Epithelial cell of esophagus (primary cell): ENCODE results near the gene LRMDA.

ENCODE experiments used
- DNase-seq: peaks from one replicate; pipeline ENCODE4 v3.0.0; 2010; ENCODE audit warnings: low read depth
- H3K4me3 ChIP-seq: 2 replicates; pipeline ENCODE4 v1.5.1; 2011; ENCODE audit warnings: mild to moderate bottlenecking, low read length, control low read depth
- TF ChIP-seq, protein P1 (sequence below): IDR thresholded peaks from 2 replicates; pipeline ENCODE4 v1.5.1; 2011; ENCODE audit warnings: low read depth, mild to moderate bottlenecking, low read length, control low read depth, inconsistent platforms; ENCODE audit not compliant: insufficient read depth; ENCODE audit errors: missing control alignments

LRMDA gene

DNA sequence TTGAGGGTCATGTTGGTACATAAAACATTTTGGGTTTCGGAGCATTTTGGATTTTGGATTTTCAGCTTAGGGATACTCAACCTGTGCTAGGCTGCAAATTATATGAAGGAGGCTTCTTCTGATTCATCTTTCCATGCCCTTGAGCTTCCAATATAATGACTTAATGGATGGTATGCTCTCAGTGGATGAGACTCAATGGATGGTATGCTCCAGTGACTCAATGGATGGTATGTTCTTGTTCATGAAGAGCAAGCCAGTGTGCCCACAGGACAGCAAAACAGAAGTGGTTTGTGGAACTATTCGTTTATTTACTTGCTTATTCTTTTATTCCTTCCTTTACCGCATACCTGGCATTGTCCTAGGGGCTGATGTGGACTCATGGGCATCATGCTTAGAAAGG lies 969.6 kb downstream of the LRMDA start:
- peak; percentile 22 for DNase-seq
- no peak overlapping the region for H3K4me3 ChIP-seq
- TF ChIP-seq, protein P1, sequence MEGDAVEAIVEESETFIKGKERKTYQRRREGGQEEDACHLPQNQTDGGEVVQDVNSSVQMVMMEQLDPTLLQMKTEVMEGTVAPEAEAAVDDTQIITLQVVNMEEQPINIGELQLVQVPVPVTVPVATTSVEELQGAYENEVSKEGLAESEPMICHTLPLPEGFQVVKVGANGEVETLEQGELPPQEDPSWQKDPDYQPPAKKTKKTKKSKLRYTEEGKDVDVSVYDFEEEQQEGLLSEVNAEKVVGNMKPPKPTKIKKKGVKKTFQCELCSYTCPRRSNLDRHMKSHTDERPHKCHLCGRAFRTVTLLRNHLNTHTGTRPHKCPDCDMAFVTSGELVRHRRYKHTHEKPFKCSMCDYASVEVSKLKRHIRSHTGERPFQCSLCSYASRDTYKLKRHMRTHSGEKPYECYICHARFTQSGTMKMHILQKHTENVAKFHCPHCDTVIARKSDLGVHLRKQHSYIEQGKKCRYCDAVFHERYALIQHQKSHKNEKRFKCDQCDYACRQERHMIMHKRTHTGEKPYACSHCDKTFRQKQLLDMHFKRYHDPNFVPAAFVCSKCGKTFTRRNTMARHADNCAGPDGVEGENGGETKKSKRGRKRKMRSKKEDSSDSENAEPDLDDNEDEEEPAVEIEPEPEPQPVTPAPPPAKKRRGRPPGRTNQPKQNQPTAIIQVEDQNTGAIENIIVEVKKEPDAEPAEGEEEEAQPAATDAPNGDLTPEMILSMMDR: no peak

DNA sequence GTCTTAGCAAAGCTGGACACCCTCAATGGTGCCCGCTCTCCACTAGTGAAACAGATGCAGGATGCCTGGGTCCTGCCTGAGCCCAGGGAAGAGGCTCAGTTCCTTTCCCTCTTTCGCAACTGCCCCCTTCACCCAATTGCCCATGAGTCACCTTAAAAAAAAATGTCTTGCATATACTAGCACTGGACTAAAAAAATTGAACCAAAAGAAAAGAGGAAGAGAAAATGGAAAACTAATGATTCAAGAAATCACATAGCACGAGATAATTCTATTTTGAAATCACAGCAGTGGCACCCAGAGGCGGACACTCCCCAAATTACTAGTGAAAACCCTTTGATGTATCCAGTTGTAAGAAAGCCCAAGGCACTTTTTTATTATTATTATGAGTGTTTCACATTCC lies 972.5 kb downstream of the LRMDA start:
- DNase-seq: peak; percentile 50
- no peak overlapping the region for H3K4me3 ChIP-seq
- TF ChIP-seq, protein P1: no peak

DNA sequence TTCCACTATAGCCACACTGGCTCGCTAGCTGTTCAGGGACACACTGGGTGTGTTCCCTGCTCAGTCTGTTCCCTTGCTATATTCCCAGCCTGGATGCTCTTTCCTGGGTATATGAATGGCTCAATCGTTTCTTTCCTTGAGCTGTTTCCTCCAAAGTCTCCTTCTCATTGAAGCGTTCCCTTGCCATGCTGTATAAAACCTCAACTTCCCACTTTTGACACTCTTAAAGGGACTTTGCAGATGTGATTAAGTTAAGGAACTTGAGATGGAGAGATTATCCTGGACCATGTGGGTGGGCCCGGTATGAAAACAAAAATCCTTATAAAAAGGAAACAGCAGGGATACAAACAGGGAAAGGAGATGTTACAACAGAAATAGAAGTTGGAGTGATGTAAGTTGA lies 973.1 kb downstream of the LRMDA start:
- no peak overlapping the region for H3K4me3 ChIP-seq
- TF ChIP-seq, protein P1: no peak
- DNase-seq: no peak

DNA sequence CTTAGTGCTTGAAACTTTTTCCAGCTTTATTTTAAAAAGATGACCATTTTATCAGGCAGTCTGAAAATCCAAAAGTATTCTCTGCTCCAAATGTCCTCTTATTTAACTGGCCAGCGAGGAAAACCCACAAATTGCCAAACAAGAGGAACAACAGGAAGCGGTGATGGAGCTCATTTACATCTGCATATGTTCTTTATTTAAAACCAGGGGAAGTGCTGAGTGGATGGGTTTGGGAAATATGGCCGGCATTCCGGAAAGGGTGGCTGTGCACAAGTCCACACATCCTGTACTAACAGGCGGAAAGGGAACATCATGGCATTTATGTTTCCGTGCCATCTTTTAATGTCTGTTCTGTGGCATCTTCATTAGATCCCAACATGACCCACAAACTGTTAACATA lies 974.5 kb downstream of the LRMDA start:
- no peak overlapping the region for H3K4me3 ChIP-seq
- DNase-seq: no peak
- TF ChIP-seq, protein P1: no peak

DNA sequence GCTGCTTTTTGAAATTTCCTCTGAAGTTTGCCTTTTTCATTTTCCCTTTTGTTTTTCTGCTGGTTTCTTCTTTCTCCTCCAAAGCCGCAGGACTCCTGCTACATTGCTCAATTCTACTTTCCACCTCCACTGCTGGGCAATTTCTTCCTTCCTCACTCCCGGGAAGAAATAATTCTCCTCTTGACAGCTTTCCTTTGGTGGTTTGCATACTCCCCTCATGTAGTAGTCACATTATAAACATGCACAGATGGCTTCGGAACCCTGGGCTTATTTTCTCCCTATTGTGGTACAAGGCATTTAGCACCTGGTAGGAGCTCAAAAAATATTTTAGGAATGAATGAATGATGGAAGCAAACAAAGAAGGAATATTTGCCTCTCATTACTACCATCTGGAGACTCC lies 977.2 kb downstream of the LRMDA start:
- TF ChIP-seq, protein P1: no peak
- H3K4me3 ChIP-seq: no peak overlapping the region
- DNase-seq: no peak

DNA sequence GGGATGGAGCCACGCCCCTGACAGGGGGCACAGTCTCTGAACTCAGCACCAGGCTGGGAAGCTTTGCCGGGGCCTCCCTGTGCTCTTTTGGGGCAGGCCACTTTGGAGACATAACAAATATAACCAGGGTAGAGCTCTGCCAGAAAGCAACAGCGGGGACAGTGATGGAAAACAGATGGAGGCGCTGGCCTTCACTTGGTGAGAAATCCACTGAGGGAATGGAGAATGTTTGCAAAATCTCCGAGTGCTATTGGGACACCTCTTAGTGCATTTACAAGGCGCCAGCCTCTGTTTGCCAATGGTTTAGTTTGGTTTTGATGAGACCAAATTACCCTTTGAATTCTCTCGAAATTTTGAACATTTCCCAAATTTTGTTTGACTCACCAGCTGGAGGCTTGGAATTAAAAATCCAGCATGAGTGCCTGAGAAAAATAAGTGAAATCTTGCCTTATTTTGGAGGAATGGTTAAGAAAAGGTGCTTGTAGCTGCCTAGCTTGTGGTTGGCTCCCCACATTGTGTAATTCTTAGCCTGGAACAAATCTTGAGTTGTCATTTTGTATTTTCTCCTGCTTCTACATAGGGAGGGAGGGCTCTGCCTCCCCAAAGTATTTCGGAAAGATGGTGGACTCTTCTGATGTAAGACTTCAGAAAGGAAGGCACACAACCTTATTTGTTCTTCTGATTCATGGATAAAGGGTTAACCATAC lies 980.5 kb downstream of the LRMDA start:
- TF ChIP-seq, protein P1: no peak
- no peak overlapping the region for H3K4me3 ChIP-seq
- no peak for DNase-seq

DNA sequence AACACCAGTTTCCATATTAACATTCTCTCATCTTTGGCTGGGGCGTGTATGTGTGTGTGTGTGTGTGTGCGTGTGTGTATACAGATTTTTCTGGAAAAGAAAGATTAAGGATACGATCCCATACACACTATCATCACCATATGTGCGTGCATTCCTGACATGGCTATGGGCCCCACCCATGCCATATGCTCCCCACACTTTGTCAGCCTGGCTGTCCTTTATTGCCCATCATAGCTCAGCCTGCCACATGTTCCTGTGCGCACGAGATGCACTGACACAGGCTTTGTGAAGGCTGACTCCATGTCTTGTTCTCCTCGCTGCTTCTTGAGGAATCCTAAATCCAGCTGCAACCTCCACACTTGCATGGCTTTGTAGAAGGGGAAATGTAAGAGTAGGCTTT lies 984.1 kb downstream of the LRMDA start:
- no peak for DNase-seq
- H3K4me3 ChIP-seq: no peak overlapping the region
- TF ChIP-seq, protein P1: no peak
